ENCODE measurements around the gene SEMA7A. TPM values are rescaled to one million over a fixed set of nuclear protein-coding genes. Genes with fewer than 3 reads are reported as not detected.
A peak's percentile ranks its signal among the peaks of the same experiment; 100 is the strongest.

SEMA7A gene
- total RNA-seq, 2 experiments from 2014 or later: 15.2 to 15.8 TPM

- no peak overlapping the region for H3K4me3 Mint-ChIP-seq
- ATAC-seq (ENCODE audit: low read depth) (no peak), DNase-seq (peak; percentile 24)
- H3K36me3 Mint-ChIP-seq: no peaks in the 10 kb centered on the region
- H3K9me3 Mint-ChIP-seq: no peaks in the 10 kb centered on the region
- POLR2A ChIA-PET: interaction anchor here (2.5 kb wide), 1 partner anchor 81 kb away, joined by 10 read pairs; the partner anchor contains the start of gene UBL7
- no peaks in the 10 kb centered on the region for H3K27me3 Mint-ChIP-seq
- peaks cover 52% of the 10 kb centered on the region for H3K4me1 Mint-ChIP-seq
- peak overlapping the region; percentile 47 for H3K27ac Mint-ChIP-seq
Measured at GRCh38 chr15:74380361-74381189, 53.2 kb downstream of the SEMA7A start.

GRCh38 chr15:74378848-74379247 is 54.9 kb downstream of the SEMA7A start:
- no peak overlapping the region for H3K27ac Mint-ChIP-seq
- POLR2A ChIA-PET: interaction anchor here (0.7 to 2.5 kb wide), 5 partner anchors 58 to 253 kb away, joined by 3 to 10 read pairs (median 5); partner anchors contain the start of gene UBL7
- H3K36me3 Mint-ChIP-seq: no peaks in the 10 kb centered on the region
- H3K9me3 Mint-ChIP-seq: no peaks in the 10 kb centered on the region
- DNase-seq (peak; percentile 34), ATAC-seq (ENCODE audit: low read depth) (no peak)
- no peak overlapping the region for H3K4me3 Mint-ChIP-seq
- H3K27me3 Mint-ChIP-seq: no peaks in the 10 kb centered on the region
- peaks cover 45% of the 10 kb centered on the region for H3K4me1 Mint-ChIP-seq

- peaks cover 2% of the 10 kb centered on the region for H3K27me3 Mint-ChIP-seq
- DNase-seq: no peak
- peaks cover 40% of the 10 kb centered on the region for H3K4me1 Mint-ChIP-seq
- no peaks in the 10 kb centered on the region for H3K36me3 Mint-ChIP-seq
- peak overlapping the region; percentile 52 for H3K27ac Mint-ChIP-seq
- no peak for ATAC-seq (ENCODE audit: low read depth)
- POLR2A ChIA-PET: interaction anchor here (0.6 to 2.5 kb wide), 8 partner anchors 59 to 409 kb away, joined by 3 to 10 read pairs (median 5); partner anchors contain the start of gene UBL7
- H3K9me3 Mint-ChIP-seq: no peaks in the 10 kb centered on the region
- no peak overlapping the region for H3K4me3 Mint-ChIP-seq
Measured at GRCh38 chr15:74377831-74378766, 55.7 kb downstream of the SEMA7A start.

- Mint-ChIP-seq H3K9me3 (no peaks in the 10 kb centered on the region), H3K27ac (no peak overlapping the region), H3K36me3 (no peaks in the 10 kb centered on the region), H3K4me1 (peaks cover 31% of the 10 kb centered on the region), H3K27me3 (peaks cover 5% of the 10 kb centered on the region), H3K4me3 (no peak overlapping the region)
- DNase-seq (no peak), ATAC-seq (ENCODE audit: low read depth) (no peak)
- POLR2A ChIA-PET: no interaction called here
Measured at GRCh38 chr15:74376825-74377581, 56.8 kb downstream of the SEMA7A start.

GRCh38 chr15:74376226-74376625 is 57.5 kb downstream of the SEMA7A start:
- Mint-ChIP-seq H3K36me3 (no peaks in the 10 kb centered on the region), H3K27ac (no peak overlapping the region), H3K9me3 (no peaks in the 10 kb centered on the region), H3K27me3 (peaks cover 9% of the 10 kb centered on the region), H3K4me1 (peaks cover 31% of the 10 kb centered on the region), H3K4me3 (no peak overlapping the region)
- POLR2A ChIA-PET: interaction anchor here (0.7 to 1.6 kb wide), 6 partner anchors 24 to 256 kb away, joined by 3 to 8 read pairs (median 3); partner anchors contain the start of genes SEMA7A and UBL7
- DNase-seq (no peak), ATAC-seq (ENCODE audit: low read depth) (no peak)

GRCh38 chr15:74375303-74375693 is 58.5 kb downstream of the SEMA7A start:
- no peaks in the 10 kb centered on the region for H3K9me3 Mint-ChIP-seq
- ATAC-seq (ENCODE audit: low read depth): peak; percentile 13

GRCh38 chr15:74374648-74375302 is 59.0 kb downstream of the SEMA7A start:
- Mint-ChIP-seq H3K27ac (peak overlapping the region; percentile 81), H3K27me3 (peaks cover 13% of the 10 kb centered on the region), H3K4me3 (peak overlapping the region; percentile 82), H3K36me3 (no peaks in the 10 kb centered on the region), H3K4me1 (peaks cover 29% of the 10 kb centered on the region), H3K9me3 (no peaks in the 10 kb centered on the region)
- POLR2A ChIA-PET: interaction anchor here (1.3 to 2.5 kb wide), 7 partner anchors 10 to 257 kb away, joined by 3 to 12 read pairs (median 7); partner anchors contain the start of genes ARID3B, SEMA7A and UBL7
- ATAC-seq (ENCODE audit: low read depth) (no peak), DNase-seq (no peak)

More at GRCh38 chr15:74375303-74375693, 58.5 kb downstream of the SEMA7A start:
- POLR2A ChIA-PET: interaction anchor here (1.3 to 2.5 kb wide), 6 partner anchors 9 to 257 kb away, joined by 3 to 12 read pairs (median 6); partner anchors contain the start of genes ARID3B and SEMA7A
- Mint-ChIP-seq H3K36me3 (no peaks in the 10 kb centered on the region), H3K4me3 (peak overlapping the region; percentile 82), H3K27me3 (peaks cover 9% of the 10 kb centered on the region), H3K4me1 (peaks cover 29% of the 10 kb centered on the region), H3K27ac (peak overlapping the region; percentile 56)
- DNase-seq: peak; percentile 82

- peaks cover 19% of the 10 kb centered on the region for H3K27me3 Mint-ChIP-seq
- peaks cover 24% of the 10 kb centered on the region for H3K4me1 Mint-ChIP-seq
- H3K4me3 Mint-ChIP-seq: peak overlapping the region; percentile 82
- peak; percentile 94 for ATAC-seq (ENCODE audit: low read depth)
- peak overlapping the region; percentile 83 for H3K27ac Mint-ChIP-seq
- DNase-seq: peak; percentile 93
- no peaks in the 10 kb centered on the region for H3K9me3 Mint-ChIP-seq
- no peaks in the 10 kb centered on the region for H3K36me3 Mint-ChIP-seq
- POLR2A ChIA-PET: interaction anchor here (1.3 to 2.5 kb wide), 5 partner anchors 11 to 258 kb away, joined by 3 to 12 read pairs (median 7); partner anchors contain the start of genes ARID3B and UBL7
Measured at GRCh38 chr15:74373731-74374647, 59.8 kb downstream of the SEMA7A start.

- ATAC-seq (ENCODE audit: low read depth): no peak
- POLR2A ChIA-PET: interaction anchor here (2.5 kb wide), 1 partner anchor 168 kb away, joined by 12 read pairs; the partner anchor contains the start of gene ARID3B
- DNase-seq: no peak
- Mint-ChIP-seq H3K9me3 (no peaks in the 10 kb centered on the region), H3K27ac (no peak overlapping the region), H3K36me3 (no peaks in the 10 kb centered on the region), H3K4me1 (peaks cover 20% of the 10 kb centered on the region), H3K27me3 (peaks cover 26% of the 10 kb centered on the region), H3K4me3 (peak overlapping the region; percentile 82)
Measured at GRCh38 chr15:74373056-74373650, 60.6 kb downstream of the SEMA7A start.

GRCh38 chr15:74370471-74370870 is 63.3 kb downstream of the SEMA7A start:
- no peaks in the 10 kb centered on the region for H3K9me3 Mint-ChIP-seq
- H3K4me1 Mint-ChIP-seq: peaks cover 10% of the 10 kb centered on the region
- no peak for ATAC-seq (ENCODE audit: low read depth)
- no peak overlapping the region for H3K4me3 Mint-ChIP-seq
- peaks cover 39% of the 10 kb centered on the region for H3K27me3 Mint-ChIP-seq
- DNase-seq: no peak
- H3K36me3 Mint-ChIP-seq: no peaks in the 10 kb centered on the region
- POLR2A ChIA-PET: interaction anchor here (1.0 kb wide), 1 partner anchor 326 kb away, joined by 3 read pairs; no protein-coding TSS in a partner anchor
- H3K27ac Mint-ChIP-seq: no peak overlapping the region

- H3K4me3 Mint-ChIP-seq: no peak overlapping the region
- no peak overlapping the region for H3K27ac Mint-ChIP-seq
- H3K36me3 Mint-ChIP-seq: no peaks in the 10 kb centered on the region
- no peak for DNase-seq
- H3K27me3 Mint-ChIP-seq: peaks cover 45% of the 10 kb centered on the region
- peaks cover 6% of the 10 kb centered on the region for H3K4me1 Mint-ChIP-seq
- ATAC-seq (ENCODE audit: low read depth): no peak
- no peaks in the 10 kb centered on the region for H3K9me3 Mint-ChIP-seq
- POLR2A ChIA-PET: interaction anchor here (0.7 to 1.0 kb wide), 2 partner anchors 19 to 325 kb away, joined by 3 read pairs; no protein-coding TSS in a partner anchor
Measured at GRCh38 chr15:74369756-74370155, 64.0 kb downstream of the SEMA7A start.

Measured in activated naive CD8-positive, alpha-beta T cell treated with anti-CD3 and anti-CD28 coated beads, Interleukin-2, amount 10 ng/mL, durations not matched to agents 7 days and 5 days (primary cell).